SH-SY5Y (cell line): ENCODE results near the gene PDCD7.

Source experiments
- GATA2 ChIP-seq: IDR thresholded peaks from 2 replicates; pipeline ENCODE4 v1.6.1; 2011; ENCODE audit warnings: mild to moderate bottlenecking, low read depth, low read length
- GATA3 ChIP-seq: IDR thresholded peaks from 2 replicates; pipeline ENCODE4 v1.6.1; 2011; ENCODE audit warnings: low read depth, mild to moderate bottlenecking, low read length, moderate library complexity

DNA sequence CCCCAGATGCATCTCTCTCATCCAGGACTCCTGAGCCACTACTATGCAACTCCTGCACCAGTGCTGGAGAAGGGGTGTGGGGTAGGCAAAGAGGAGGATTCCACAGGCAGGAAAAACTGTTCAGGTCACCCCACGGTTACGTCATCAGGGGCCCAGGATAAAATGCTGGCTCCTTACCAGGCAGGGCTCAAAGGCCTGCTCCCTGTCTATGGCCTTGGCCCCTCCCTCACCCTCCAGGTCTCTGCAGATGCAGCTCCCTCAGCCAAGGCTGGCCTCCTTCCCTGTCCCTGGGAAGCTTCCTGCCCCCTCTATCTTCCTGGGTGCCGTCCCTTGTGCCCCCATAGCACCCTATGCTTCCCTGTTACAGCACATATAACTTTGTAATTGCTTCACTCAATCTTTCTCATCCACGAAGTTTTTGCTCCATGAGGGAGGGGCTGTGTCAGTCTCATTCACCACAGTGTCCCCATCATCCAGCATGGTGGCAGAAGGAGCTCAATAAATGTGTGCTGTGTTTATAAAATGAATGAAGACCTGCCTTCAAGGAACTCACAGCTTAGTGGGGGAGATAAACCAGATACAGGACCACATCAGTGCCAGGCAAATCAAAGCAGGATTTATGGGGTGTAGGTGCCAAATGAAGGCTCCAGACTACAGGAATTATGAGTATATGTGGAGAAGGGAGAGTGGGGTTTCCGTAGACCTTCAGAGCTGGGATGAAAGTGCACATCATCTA lies 38.4 kb downstream of the PDCD7 start:
- no peak for TF ChIP-seq GATA3
- no peak for TF ChIP-seq GATA2
